8988T (cell line): ENCODE measurements around the gene EZH1.
A peak's percentile ranks its signal among the peaks of the same experiment; 100 is the strongest.
"Not testable (repeated sequence)": the region's sequence is repeated elsewhere in the genome, so short reads cannot be mapped to it uniquely, and the experiment has no call there.

ENCODE experiments used
- DNase-seq: peaks from one replicate; pipeline ENCODE4 v3.0.0; 2011

Gene EZH1

DNA sequence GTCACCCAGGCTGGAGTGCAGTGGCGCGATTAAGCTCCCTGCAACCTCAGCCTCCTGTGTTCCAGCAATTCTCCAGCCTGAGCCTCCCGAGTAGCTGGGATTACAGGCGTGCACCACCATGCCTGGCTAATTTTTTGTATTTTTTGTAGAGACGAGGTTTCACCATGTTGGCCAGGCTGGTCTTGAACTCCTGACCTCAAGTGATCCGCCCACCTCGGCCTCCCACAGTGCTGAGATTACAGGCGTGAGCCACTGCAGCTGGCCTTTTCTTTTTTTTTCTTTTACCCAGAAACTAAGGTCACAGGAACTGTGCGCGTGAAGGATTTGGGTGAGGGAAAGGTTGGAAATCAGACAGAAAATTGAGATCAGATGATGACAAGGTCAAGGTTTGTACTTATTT is 25.1 kb upstream of the EZH1 start:
- DNase-seq, result not testable (repeated sequence)

DNA sequence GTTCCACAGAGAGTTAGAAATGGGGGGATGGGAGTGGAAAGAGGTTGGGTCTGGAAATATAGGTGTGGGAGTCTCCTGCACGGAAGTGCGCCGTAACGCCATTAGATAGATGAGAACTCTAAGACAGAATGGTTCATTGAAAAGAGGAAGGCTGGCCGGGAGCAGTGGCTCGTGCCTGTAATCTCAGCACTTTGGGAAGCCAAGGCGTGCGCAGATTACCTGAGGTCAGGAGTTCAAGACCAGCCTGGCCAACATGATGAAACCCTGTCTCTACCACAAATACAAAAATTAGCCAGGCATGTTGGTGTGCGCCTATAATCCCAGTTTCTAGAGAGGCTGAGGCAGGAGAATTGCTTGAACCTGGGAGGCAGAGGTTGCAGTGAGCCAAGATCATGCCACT is 23.2 kb upstream of the EZH1 start:
- not testable (repeated sequence) for DNase-seq

DNA sequence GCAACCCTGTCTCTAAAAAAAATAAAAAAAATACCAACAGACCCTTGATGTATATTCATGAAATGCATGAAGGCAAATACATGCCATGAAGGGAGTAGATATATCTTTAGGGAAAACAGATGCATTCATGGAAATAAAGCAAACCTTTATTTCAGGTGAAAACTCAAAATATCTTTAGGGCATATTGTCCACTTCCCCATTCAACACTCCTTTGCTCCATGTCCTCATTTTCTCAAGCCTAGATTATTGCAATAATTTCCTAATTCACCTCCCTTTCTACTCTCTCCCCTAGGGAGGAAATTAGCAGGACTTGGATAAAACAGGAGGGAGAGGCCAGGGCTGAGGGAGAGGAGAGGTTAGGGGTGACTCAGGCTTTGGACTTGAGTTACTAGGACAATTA is 22.7 kb upstream of the EZH1 start:
- no peak for DNase-seq

DNA sequence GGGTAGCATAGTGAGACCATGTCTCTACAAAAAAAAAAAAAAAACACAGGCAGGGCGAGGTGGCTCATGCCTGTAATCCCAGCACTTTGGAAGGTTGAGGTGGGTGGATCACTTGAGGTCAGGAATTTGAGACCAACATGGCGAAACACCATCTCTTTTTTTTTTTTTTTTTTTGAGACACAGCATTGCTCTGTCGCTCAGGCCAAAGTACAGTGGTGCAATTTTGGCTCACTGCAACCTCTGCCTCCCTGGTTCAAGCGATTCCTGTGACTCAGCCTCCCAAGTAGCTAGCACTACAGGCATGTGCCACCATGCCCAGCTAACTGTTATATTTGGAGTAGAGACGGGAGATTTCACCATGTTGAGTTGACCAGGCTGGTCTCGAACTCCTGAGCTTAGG is 21.3 kb upstream of the EZH1 start:
- DNase-seq, result no peak

DNA sequence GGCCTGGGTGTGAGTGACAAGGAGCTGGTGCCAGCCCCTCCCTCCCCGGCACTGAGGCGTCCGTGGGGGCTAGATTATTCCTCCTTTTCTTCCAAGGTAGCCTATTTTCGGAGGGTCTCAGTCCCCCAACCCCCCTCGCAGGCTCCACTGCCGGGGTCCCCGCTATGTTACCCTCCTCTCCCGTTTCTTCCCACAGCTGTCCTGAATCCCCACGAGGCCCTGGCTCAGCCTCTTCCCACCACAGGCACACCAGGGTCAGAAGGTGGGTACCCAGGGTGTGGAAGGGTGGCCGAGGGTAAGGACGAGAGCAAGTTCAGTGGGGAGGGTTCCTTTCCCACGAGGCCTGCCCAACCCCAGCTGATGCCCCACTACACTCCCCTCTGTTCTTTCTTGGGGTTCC is 16.8 kb upstream of the EZH1 start:
- DNase-seq, result no peak

DNA sequence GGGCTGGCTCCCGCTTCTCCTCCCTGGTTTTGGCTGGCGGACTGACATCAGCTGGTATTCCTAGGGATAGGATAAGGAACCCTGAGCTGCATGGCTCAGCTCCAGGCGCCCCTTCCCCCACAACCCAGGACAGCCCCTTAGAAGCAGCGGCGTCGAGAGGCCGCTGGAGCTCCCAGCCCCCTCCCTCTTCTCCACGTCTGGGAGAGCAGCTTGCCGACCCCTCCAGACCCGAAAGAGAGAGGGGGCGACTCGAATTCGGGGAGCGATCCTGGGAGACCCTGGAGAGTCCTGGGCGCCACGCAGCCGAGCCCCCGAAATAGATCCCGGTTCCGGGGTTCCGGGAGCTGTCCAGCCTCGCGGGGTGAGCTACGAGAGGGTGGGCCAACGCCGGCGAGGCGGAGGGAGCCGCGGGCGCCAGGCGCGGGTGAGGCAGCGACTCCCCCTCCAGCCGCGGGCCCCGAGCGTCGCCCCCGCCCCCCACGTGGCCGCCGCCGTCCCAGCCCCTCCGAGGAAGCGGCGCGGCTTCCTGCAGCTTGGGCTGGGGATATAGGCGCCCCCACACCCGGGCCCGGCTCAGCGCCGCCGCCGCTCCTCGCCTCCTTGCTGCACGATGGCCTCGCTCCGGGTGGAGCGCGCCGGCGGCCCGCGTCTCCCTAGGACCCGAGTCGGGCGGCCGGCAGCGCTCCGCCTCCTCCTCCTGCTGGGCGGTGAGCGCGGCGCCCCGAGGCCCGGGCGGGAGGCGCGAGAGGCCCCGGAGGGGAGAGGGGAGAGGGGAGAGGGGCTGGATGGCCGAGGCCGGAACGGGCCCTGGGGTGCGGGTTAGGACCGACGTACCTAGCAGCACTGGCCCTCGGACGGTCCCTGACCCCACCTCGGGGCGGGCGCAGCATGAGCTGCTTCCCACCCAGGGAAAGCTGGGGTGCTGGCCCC is 16.1 kb upstream of the EZH1 start, which contains the start of gene RAMP2:
TSS of gene RAMP2 (plus strand) at position 576 of the 930 bp plus-strand sequence. CDS start at position 611, 35 bp downstream.
- no peak for DNase-seq

DNA sequence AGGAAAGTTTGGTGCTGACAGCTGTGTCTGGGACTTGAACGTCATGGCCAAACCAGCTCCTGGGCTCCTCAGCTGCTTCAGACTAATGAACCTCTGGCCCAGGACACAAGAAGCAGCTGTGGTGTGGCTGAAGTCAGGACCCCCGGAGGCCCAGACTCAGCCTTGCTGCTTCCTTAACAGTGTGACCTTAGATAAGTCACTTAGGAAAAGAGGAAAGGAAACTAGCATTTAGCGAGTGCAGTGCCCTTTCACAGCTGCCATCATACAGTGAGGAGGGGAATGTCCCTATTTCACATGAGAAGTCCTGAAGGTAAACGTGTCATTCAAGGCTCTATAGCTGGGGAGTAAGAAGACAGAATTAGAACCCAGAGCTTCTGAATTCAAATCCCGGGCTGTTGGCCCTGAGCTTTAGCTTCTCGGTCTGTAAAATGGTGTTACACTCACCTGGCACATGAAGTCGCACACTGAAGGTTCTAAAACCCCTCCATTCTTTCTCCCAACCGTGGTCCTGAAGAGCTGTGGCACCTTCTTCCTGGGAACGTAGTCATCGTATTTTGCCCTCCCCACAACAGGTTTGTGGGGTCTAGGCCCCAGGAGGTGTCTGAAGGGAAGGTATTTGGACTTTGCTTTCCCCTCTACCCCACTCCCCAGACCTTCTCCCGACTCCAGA is 15.3 kb upstream of the EZH1 start:
- DNase-seq, result no peak

DNA sequence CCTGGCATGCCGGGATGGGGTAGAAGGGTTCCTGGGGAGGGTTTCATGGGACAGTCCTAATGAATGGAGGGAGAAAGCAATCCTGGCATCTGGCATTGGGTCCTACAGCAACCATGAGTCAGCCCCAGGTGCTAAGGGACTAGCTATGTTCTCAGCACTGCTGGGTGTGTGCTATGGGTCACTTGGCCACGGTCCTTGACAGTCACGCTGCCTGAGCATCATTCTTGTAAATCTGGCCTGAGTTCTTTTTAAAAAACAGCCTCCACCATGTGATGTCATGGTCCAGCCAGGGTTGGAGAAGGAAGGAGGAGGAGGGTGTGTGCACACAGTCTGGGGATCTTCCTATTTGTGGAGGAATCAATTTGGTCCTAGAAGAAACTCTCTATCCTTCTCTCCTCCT is 9.9 kb upstream of the EZH1 start:
- no peak for DNase-seq

DNA sequence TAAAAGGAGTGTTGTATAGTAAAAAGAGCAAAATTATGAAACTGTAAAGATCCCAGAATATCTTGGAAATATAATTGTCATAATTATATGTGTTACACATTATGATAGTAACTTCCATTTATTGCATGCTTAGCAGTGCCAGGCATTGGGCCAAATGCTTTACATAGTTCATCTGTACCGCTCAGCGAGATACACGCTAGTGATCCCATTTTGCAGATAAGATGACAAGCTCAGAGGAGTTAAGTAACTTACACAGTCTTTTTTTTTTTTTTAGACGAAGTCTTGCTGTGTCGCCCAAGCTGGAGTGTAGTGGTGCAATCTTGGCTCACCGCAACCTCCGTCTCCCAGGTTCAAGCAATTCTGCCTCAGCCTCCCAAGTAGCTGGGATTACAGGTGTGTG is 6.8 kb upstream of the EZH1 start:
- no peak for DNase-seq

DNA sequence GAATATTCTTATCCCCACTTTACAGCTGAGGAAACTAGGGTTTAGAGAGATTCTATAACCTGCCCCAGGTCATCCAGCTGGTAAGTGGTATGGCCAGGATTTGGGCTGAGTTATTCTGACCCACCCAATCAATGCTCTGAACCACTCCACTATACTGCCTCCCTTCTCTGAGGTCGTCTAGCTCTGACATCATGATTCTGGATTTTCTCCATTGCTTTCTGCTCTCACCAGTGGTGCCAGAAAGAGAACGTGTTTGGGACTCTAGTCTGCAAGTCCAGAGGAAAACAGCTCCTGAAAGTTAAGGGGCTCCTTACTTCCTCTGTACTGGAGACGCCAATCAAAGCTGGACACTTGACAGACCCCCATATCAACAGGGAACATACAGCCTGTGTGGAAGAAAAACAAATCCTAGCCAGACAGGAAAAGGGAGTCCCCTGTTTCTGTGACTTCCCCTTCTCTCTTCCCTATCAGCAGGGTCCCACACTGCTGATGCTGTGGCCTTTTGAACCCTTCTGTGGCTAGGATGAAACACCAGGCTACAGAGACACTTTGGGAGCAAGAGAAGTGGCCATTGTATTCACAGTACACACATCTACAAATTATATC is 6.0 kb upstream of the EZH1 start:
- no peak for DNase-seq

DNA sequence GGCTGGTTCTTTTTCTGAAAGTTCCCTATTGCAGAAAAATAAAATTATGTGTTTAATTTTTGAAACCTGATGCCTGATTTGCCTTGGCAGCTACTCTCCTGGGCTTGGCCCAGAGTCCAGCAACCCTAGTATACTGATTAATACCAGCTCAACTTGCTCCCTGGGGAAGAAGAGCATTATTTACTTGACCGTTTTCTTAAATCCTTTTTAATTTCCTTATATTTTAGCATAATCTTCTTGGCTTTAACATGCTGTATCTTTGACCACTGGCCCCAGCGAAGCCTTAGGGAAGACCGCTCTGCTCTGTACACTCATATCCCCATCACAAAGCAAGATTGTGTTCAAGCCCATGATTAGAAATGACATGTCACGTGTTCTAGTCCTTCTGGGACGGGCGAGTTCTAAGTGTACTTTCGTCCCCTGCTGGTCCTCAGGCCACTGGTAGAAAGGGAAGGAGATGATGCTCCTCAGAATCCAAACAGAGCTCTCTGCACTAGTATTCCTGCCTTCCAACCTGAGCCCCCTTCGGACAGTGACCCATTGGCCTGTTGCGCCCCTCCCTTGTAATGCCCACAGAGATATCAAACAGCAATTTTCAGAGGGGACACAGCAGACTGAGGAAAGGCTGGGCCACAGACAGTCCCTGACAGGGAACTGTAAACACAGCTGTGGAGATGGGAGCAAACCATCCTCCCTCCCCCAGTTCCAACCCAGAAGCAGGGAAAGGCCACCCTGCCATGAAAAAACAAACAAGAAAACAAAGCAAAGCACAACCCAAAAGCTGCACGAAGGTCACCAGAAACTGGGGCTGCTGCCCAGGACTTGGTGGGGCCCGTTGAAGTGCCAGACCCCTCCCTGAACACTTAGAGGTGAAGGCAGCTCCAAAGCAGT is 4.3 kb upstream of the EZH1 start:
- no peak for DNase-seq

DNA sequence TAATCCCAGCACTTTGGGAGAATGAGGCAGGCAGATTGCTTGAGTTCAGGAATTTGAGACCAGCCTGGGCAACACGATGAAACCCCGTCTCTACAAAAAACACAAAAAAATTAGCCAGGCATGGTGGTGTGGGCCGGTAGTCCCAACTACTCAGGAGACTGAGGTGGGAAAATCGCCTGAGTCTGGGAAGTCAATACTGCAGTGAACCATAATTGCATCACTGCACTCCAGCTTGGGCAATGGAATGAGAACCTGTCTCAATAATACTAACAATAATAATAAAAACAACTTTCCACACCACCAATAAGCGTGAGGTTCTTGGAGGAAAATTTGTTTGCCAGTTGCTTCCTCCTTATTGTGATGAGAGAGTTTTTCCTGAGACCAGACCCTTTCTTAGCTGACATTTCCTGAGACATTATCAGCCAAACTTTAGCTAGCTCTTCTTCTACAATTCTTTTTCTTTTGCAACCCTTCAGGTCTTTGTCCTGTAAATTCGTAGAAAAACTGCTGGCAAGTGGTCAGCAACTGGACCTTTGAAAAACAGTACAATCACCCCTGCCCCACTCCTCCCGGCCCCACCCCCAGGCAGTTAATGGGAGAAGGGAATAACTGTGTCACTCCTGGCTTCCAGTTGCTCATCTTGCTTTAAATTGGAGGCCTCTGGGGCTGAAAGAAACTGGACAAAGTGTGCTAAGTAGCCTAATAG is 3.5 kb upstream of the EZH1 start:
- DNase-seq, result no peak

DNA sequence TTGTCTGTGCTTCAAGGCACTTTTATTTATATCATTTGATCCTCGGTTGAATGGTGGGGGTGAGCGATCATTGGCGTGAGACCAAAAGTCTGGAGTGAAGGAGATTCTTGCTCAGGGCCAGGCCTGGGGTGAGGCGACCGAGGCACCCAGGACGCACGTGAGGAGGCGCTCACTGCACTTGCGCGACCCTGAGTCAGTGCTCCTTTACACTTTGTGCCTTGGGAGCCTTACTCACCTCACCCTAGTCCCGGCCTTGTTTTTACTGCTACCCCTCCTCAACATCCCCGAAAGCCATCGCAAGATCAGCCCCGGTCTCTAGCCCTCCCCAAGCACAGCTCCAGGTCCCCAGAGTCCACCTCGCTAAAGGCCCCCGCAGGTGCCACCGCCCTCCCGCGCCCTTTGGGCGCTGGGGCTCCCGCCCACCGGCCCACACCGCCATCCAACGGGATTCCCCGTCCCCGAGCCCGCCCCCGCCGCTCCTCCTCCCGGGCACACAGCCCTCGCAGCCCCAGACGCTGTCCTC is 496 bp downstream of the EZH1 start:
- DNase-seq, result peak; percentile 49

DNA sequence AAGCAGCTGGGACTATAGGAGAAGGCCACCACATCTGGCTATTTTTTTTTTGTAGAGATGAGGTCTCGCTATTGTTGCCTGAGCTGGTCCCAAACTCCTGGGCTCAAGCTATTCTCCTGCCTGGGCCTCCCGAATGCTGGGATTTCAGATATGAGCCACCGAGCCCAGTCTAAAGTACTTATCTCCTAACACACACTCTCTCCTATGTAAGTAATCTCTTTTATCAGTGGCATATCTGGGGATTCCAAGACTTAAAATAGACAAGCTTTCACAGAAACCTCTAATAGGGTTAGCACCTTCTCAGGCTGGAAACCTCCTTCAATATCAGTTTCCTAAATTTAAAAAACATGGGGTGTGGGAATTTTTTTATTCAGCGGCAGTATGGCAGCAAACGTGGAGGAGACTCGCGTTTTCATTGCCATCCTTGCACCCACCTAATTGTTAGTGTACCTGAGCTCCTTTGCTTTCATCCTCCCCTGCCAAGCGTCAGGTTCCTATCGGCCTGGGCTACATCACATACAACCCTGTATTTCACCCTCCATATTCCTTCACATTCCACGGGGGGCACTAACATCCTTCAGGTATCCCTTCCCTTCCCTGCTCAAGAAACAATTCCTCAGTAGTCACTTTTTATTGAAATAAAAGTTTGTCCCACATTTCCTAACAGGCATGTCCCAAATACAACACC is 1.1 kb downstream of the EZH1 start:
- DNase-seq, result no peak

DNA sequence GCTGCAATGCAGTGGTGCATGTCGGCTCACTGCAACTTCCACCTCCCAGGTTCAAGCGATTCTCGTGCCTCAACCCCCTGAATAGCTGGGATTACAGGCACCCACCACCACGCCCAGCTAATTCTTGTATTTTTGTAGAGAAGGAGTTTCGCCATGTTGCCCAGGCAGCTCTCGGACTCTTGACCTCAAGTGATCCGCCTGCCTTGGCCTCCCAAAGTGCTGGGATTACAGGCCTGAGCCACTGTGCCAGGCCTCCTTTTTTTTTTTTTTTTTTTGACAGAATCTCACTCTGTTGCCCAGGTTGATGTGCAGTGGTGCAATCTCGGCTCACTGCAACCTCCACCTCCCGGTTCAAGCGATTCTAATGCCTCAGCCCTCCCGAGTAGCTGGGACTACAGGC is 1.9 kb downstream of the EZH1 start:
- DNase-seq, result not testable (repeated sequence)

DNA sequence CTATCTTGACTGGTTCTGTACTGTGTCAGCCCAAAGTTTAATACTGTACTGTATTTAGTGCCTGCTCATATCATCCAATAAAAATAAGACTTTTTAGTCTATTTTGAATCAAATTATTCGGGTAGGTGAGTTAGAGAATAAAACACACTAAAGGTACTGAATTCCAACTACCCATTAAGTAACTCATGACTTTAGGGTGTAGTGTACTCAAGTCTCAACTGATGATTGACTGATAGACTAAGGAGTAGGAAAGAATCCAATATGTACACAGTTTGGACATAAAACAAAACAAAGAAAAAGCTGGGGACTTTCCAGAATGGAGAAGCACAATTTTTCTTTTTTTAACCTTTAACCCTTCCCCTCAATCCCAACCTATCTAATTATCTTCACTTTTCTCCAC is 4.1 kb downstream of the EZH1 start:
- no peak for DNase-seq

DNA sequence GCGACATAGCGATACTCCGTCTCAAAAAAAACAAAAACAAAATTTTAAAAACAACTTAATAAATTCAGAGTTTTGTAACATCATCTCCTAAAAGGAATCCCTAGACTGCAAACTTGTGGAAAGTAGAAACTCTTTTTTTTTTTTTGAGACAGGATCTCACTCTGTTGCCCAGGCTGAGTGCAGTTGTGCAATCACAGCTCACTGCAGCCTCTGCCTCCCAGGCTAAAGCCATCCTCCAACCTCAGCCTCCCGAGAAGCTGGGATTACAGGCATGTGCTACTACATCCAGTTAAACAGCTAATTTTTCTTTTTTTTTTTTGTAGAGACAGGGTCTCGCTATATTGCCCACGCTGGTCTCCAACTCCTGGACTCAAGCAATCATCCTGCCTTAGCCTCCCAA is 19.7 kb downstream of the EZH1 start:
- no peak for DNase-seq

DNA sequence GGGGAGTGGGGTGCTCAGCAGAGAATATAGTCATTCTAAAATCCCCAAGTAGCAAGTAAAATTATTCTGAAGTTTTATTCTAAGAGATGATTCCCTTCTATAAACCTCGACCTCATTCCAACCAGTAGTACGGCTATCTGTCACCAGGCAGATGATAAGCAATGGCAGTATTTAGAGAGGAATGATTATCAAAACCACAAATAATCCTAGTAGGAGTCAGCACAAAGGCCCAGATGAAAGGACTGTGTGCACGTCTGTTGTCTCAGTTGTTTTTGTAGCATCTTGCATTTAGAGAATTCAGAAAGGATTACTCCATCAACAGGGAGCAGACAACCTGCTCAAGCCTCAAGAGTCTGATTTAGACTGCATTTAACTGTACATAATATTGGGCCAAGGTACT is 21.2 kb downstream of the EZH1 start:
- no peak for DNase-seq

DNA sequence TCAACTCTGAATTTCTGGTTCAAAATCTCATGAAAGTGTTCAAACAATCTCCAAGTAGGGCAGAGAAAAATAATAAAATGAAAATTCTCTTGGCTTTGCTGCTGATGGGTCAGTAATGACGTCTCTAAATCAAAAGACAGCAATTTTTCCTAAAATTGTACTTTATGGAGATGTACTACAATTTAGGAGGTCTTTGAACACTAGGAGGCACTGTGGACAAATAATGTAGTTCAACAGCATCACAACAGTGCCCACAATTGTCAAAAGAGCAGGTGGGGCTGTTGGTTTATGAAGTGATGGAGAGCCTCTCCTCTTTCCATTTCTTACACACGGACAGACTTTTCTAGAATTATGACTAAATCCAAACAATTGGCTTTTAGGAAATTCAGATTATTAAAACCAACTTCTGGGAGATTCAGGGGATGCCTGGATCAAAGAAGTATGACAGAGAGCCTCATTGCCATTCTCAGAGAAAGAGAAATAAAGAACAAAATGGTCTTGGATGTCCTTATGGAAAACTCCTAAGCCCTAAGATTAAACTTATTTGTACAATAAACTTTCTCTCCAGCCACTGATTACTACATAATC is 23.8 kb downstream of the EZH1 start:
- DNase-seq, result no peak

DNA sequence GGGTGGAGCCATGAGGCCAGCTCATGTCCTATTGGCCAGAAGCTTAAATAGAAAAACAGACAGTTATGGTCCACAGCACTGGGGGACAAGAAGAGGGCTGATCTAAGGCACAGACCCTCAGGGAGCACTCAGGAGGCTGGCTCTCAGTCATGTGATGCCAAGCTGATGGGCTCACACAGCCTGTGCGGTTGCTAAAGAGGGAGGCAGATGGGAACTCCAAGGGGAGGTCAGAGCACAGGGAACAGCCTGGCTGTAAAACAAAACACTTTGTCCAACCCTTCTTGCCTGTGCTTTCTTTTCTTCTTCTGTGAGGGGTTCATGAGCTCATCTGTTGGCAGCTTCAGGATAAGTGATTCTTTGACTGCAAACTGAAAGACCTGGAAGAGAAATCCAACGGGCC is 35.3 kb downstream of the EZH1 start:
- DNase-seq, result no peak

DNA sequence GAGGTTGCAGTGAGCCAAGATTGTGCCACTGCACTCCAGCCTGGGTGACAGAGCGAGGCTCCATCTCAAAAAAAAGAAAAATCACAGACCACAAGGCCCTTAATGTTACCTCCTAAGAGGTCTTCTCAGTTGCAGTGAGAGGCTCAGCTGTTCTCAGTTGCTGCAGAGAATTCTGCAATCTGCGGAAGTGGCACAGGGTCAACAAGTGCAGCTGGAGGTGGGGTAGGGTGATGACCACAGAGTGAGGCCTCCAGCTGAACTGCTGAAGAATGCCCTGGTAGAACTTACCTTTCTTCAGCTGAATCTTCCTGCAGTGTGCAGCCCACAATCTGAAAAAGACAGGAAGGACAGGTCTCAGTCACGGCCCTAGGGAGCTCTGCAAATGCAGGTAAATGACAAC is 36.3 kb downstream of the EZH1 start:
- DNase-seq, result no peak
